ENCODE results near the gene BHMT2. TPM values are rescaled to one million over a fixed set of nuclear protein-coding genes. Genes with fewer than 3 reads are reported as not detected.

Gene BHMT2
- total and polyA plus RNA-seq, 3 donors from 2014 or later, result 10.1 to 12.0 (median 10.1) TPM

DNA sequence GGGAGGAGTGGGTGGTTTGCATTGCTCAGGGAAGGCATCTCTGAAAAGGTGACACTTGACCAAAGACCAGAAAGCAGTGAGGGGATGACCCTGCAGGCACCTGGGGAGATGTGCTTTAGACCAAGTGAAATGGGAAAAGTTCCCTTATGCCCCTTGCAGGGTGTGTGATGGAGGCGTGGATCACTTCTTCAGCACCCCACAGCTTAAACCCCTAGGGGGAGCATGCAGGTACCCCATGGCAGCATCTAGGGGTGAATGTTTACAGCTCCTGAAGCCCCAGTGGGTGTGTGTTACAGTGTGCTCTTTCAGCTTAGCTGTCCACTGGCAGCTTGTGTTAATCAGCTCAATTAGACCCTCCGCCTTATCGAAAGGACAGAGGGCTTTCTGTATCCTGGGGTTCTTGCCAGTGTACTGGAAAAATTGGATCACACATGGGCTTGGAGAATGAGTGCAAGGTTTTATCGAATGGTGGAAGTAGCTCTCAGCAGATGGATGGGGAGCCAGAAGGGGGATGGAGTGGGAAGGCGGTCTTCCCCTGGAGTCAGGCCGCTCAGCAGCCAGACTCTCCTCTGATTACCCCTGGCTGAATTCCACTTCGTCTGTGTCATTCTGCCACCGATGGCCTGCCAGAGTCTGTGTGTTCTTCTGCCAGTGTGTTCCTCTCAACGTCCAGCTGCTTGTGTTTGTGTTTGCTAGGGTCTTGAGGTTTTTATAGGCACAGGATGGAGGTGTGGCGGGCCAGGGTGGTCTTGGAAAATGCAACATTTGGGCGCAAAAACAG, 6.3 kb downstream of the BHMT2 start:
- Histone ChIP-seq H3K4me1 (no peaks in the 10 kb centered on the region), H3K27me3 (no peaks in the 10 kb centered on the region), H3K9me3 (no peaks in the 10 kb centered on the region), H3K4me3 (no peak overlapping the region), H3K27ac (no peak overlapping the region), H3K36me3 (ENCODE audit: low read depth, missing control alignments) (no peaks in the 10 kb centered on the region)
- no peak for TF ChIP-seq POLR2A (IDR thresholded peaks at IDR 0.05)
- TF ChIP-seq, protein P1, sequence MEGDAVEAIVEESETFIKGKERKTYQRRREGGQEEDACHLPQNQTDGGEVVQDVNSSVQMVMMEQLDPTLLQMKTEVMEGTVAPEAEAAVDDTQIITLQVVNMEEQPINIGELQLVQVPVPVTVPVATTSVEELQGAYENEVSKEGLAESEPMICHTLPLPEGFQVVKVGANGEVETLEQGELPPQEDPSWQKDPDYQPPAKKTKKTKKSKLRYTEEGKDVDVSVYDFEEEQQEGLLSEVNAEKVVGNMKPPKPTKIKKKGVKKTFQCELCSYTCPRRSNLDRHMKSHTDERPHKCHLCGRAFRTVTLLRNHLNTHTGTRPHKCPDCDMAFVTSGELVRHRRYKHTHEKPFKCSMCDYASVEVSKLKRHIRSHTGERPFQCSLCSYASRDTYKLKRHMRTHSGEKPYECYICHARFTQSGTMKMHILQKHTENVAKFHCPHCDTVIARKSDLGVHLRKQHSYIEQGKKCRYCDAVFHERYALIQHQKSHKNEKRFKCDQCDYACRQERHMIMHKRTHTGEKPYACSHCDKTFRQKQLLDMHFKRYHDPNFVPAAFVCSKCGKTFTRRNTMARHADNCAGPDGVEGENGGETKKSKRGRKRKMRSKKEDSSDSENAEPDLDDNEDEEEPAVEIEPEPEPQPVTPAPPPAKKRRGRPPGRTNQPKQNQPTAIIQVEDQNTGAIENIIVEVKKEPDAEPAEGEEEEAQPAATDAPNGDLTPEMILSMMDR (IDR thresholded peaks at IDR 0.05), result no peak
- intact Hi-C loops (cut with DNase I; ENCODE audit: low total_unique reads), result no loop called here
- 80 to 81% methylated on average over 9 to 11 of the region's 11 CpGs for WGBS, 2 donors
- no peak for DNase-seq

DNA sequence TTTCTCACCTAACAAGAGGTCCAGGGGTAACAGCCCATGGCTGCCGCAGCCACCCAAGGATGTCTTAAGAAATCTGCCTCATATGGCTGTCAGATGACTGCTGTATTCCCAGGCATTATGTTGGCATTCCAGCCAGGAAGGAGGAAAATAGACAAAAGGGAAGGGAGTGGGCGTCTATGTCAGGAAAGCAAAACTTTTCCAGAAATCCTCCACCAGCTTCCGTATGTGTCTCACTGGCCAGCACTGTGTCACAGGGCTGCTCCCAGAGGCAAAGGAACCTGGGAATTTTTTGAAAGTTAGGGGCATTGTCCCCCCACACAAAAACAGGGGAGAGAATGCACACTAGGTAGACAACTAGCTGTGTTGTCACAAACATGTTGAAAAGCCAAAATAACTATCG, 7.3 kb downstream of the BHMT2 start:
- Histone ChIP-seq H3K9me3 (no peaks in the 10 kb centered on the region), H3K27ac (no peak overlapping the region), H3K4me3 (no peak overlapping the region), H3K27me3 (no peaks in the 10 kb centered on the region), H3K4me1 (no peaks in the 10 kb centered on the region), H3K36me3 (ENCODE audit: low read depth, missing control alignments) (no peaks in the 10 kb centered on the region)
- 65 to 72% methylated on average over 4 of the region's 4 CpGs for WGBS, 2 donors
- DNase-seq, result no peak
- TF ChIP-seq, protein P1 (IDR thresholded peaks at IDR 0.05), result no peak
- TF ChIP-seq POLR2A (IDR thresholded peaks at IDR 0.05), result no peak
- intact Hi-C loops (cut with DNase I; ENCODE audit: low total_unique reads), result no loop called here

- Histone ChIP-seq H3K4me3 (no peak overlapping the region), H3K36me3 (ENCODE audit: low read depth, missing control alignments) (no peaks in the 10 kb centered on the region), H3K27me3 (no peaks in the 10 kb centered on the region), H3K9me3 (no peaks in the 10 kb centered on the region), H3K27ac (no peak overlapping the region), H3K4me1 (no peaks in the 10 kb centered on the region)
- no peak for DNase-seq
- WGBS, 2 donors, result 52 to 78% methylated on average over 3 of the region's 3 CpGs
- intact Hi-C loops (cut with DNase I; ENCODE audit: low total_unique reads), result no loop called here
- no peak for TF ChIP-seq POLR2A (IDR thresholded peaks at IDR 0.05)
Observed at GRCh38 chr5:79077680-79078365, 8.3 kb downstream of the BHMT2 start.

- TF ChIP-seq, protein P1 (IDR thresholded peaks at IDR 0.05), result no peak
- no peak for TF ChIP-seq POLR2A (IDR thresholded peaks at IDR 0.05)
- intact Hi-C loops (cut with DNase I; ENCODE audit: low total_unique reads), result no loop called here
- no peak overlapping the region for H3K4me3 ChIP-seq
- WGBS, 2 donors, result 67 to 92% methylated on average over 1 to 2 of the region's 2 CpGs
- H3K4me1 ChIP-seq, result no peaks in the 10 kb centered on the region
- no peak overlapping the region for H3K27ac ChIP-seq
- no peaks in the 10 kb centered on the region for H3K27me3 ChIP-seq
- H3K9me3 ChIP-seq, result no peaks in the 10 kb centered on the region
- no peak for DNase-seq
- H3K36me3 ChIP-seq (ENCODE audit: low read depth, missing control alignments), result no peaks in the 10 kb centered on the region
Observed at GRCh38 chr5:79080804-79081203, 11.2 kb downstream of the BHMT2 start.

DNA sequence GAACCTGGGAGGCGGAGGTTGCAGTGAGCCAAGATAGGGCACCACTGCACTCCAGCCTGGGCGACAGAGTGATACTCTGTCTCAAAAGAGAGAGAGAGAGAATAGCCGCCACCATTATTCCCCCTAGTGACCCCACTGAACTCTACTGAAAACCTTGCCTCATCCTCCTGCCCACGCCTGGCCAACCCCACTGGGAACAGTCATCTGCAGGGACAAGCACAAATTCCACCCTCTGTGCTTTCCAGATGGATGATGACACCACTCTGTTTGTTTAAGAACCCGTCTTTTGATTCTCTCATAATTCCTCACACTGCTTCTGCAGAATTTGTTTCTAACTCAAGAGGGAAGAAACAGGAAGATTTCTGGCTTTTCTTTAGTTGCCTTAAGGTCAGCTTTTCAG, 12.2 kb downstream of the BHMT2 start:
- intact Hi-C loops (cut with DNase I; ENCODE audit: low total_unique reads), result no loop called here

More for the DNA sequence above, 12.2 kb downstream of the BHMT2 start:
- H3K9me3 ChIP-seq, result no peaks in the 10 kb centered on the region
- no peak for DNase-seq
- no peak overlapping the region for H3K27ac ChIP-seq
- no peak overlapping the region for H3K4me3 ChIP-seq
- no peaks in the 10 kb centered on the region for H3K27me3 ChIP-seq
- WGBS, 2 donors, result 95 to 98% methylated on average over 5 of the region's 5 CpGs
- TF ChIP-seq, protein P1 (IDR thresholded peaks at IDR 0.05), result no peak
- TF ChIP-seq POLR2A (IDR thresholded peaks at IDR 0.05), result no peak
- H3K36me3 ChIP-seq (ENCODE audit: low read depth, missing control alignments), result no peaks in the 10 kb centered on the region
- H3K4me1 ChIP-seq, result no peaks in the 10 kb centered on the region

Data from testis (tissue), 3 donors.